H1 (cell line): ENCODE results near the gene ZNF407. TPM values are rescaled to one million over a fixed set of nuclear protein-coding genes. Genes with fewer than 3 reads are reported as not detected.

Experiments
- CTCF ChIA-PET: fragments of 300-600 bp; sonication (Branson Sonifier 250); formaldehyde crosslinking; loops from one replicate; lab custom pipeline; 2021; ENCODE audit not compliant: partially characterized antibody; lab: Charles Lee
- POLR2A ChIA-PET: fragments of 300-600 bp; sonication (Branson Sonifier 250); formaldehyde crosslinking; loops from one replicate; lab custom pipeline; 2021; ENCODE audit warnings: inconsistent platforms; ENCODE audit not compliant: partially characterized antibody; lab: Charles Lee
- DNase-seq, 2 experiments: peaks; one replicate each; pipeline versions ENCODE4 v3.0.0 to v3.0.0-alpha.2; 2010 to 2022; ENCODE audit warnings: low spot score in 2 of 2, low read depth in 1 of 2, mixed read lengths in 1 of 2
- FAIRE-seq: peaks from 2 replicates; lab custom pipeline; 2011; peaks lifted over from hg19 to GRCh38; lab: Jason Lieb, UNC
- H2AFZ ChIP-seq: 2 replicates; pipeline ENCODE4 v1.8.1; 2012; ENCODE audit warnings: low read length, inconsistent platforms
- H2AK5ac ChIP-seq: 2 replicates; pipeline ENCODE4 v1.6.1; 2013; ENCODE audit warnings: low read depth, low read length
- H2BK120ac ChIP-seq: replicated peaks from 2 replicates; pipeline ENCODE3; 2013; ENCODE audit warnings: low read depth, low read length, inconsistent platforms
- H2BK12ac ChIP-seq: 2 replicates; pipeline ENCODE4 v1.6.1; 2013; ENCODE audit warnings: low read depth, low read length
- H2BK15ac ChIP-seq: 2 replicates; pipeline ENCODE4 v1.6.1; 2013; ENCODE audit warnings: low read length
- H2BK20ac ChIP-seq: 2 replicates; pipeline ENCODE4 v1.6.1; 2013; ENCODE audit warnings: low read length
- H2BK5ac ChIP-seq: 2 replicates; pipeline ENCODE4 v1.6.1; 2013; ENCODE audit warnings: low read depth, low read length
- H3K14ac ChIP-seq: 2 replicates; pipeline ENCODE4 v1.6.1; 2013; ENCODE audit warnings: inconsistent platforms; ENCODE audit not compliant: insufficient read length
- H3K18ac ChIP-seq: 2 replicates; pipeline ENCODE4 v1.6.1; 2013; ENCODE audit warnings: low read length; ENCODE audit errors: extremely low read depth
- H3K23ac ChIP-seq: 2 replicates; pipeline ENCODE4 v1.6.1; 2013; ENCODE audit warnings: inconsistent platforms; ENCODE audit not compliant: insufficient read length
- H3K23me2 ChIP-seq: 2 replicates; pipeline ENCODE4 v1.6.1; 2013; ENCODE audit warnings: low read depth, low read length
- H3K27ac ChIP-seq: 2 replicates; pipeline ENCODE4 v1.6.1; 2011; ENCODE audit warnings: low read depth, low read length, inconsistent platforms
- H3K27me3 ChIP-seq, 4 experiments: replicated peaks in 1 of 4; 1 replicate in 1 of 4; 2 replicates in 3 of 4; pipeline versions ENCODE4 v1.6.1 to v1.8.1; 2011 to 2013; ENCODE audit warnings: low read length in 3 of 4, mild to moderate bottlenecking in 3 of 4, inconsistent platforms in 2 of 4, mixed read lengths in 2 of 4, moderate library complexity in 1 of 4; ENCODE audit not compliant: control insufficient read depth in 3 of 4, insufficient read depth in 3 of 4; ENCODE audit errors: extremely low read depth in 1 of 4
- H3K36me3 ChIP-seq, 4 experiments: 2 replicates each; pipeline versions ENCODE4 v1.6.1 to v1.8.1; 2011 to 2013; ENCODE audit warnings: mild to moderate bottlenecking in 4 of 4, low read length in 3 of 4, moderate library complexity in 2 of 4, control low read depth in 1 of 4, inconsistent platforms in 1 of 4; ENCODE audit not compliant: insufficient read depth in 4 of 4, control insufficient read depth in 2 of 4
- H3K4ac ChIP-seq: replicated peaks from 2 replicates; pipeline ENCODE3; 2013; ENCODE audit warnings: low read length, low read depth, mixed read lengths, inconsistent platforms; ENCODE audit not compliant: insufficient read length
- H3K4me1 ChIP-seq, 4 experiments: replicated peaks in 1 of 4; 1 replicate in 1 of 4; 2 replicates in 3 of 4; pipeline versions ENCODE4 v1.6.1 to v1.8.1; 2011 to 2013; ENCODE audit warnings: low read length in 3 of 4, inconsistent platforms in 2 of 4, mixed read lengths in 1 of 4; ENCODE audit not compliant: insufficient read depth in 4 of 4, control insufficient read depth in 3 of 4
- H3K4me2 ChIP-seq, 2 experiments: 2 replicates each; pipeline versions ENCODE4 v1.6.1 to v1.8.1; 2011 to 2013; ENCODE audit warnings: low read depth in 2 of 2, low read length in 2 of 2, control low read depth in 1 of 2, inconsistent platforms in 1 of 2, mild to moderate bottlenecking in 1 of 2; ENCODE audit not compliant: insufficient read depth in 1 of 2
- H3K4me3 ChIP-seq, 4 experiments: fragments of 200-600, 300-600 bp in 1 of 4; sonication (generic), shearing (Covaris generic), sonication (Bioruptor Twin) in 1 of 4; 2 replicates each; pipeline versions ENCODE4 v1.5.1 to v1.8.1; 2011 to 2016; ENCODE audit warnings: low read length in 4 of 4, low read depth in 3 of 4, control low read depth in 2 of 4, inconsistent platforms in 2 of 4, mild to moderate bottlenecking in 2 of 4, mixed read lengths in 1 of 4, moderate library complexity in 1 of 4; ENCODE audit not compliant: insufficient read depth in 2 of 4; ENCODE audit errors: extremely low read depth in 1 of 4
- H3K56ac ChIP-seq: replicated peaks from 2 replicates; pipeline ENCODE3; 2013; ENCODE audit warnings: low read depth, mild to moderate bottlenecking, mixed read lengths, low read length, inconsistent platforms; ENCODE audit not compliant: insufficient read length
- H3K79me1 ChIP-seq: 2 replicates; pipeline ENCODE4 v1.6.1; 2013; ENCODE audit warnings: low read depth, low read length, control low read depth
- H3K79me2 ChIP-seq, 2 experiments: 2 replicates each; pipeline versions ENCODE4 v1.6.1 to v1.8.1; 2012 to 2013; ENCODE audit warnings: low read length in 2 of 2, mild to moderate bottlenecking in 2 of 2, inconsistent platforms in 1 of 2; ENCODE audit not compliant: insufficient read depth in 2 of 2, control insufficient read depth in 1 of 2
- H3K9ac ChIP-seq, 4 experiments: replicated peaks in 1 of 4; 1 replicate in 1 of 4; 2 replicates in 3 of 4; pipeline versions ENCODE4 v1.6.1 to v1.8.1; 2011 to 2013; ENCODE audit warnings: low read depth in 3 of 4, low read length in 3 of 4, control low read depth in 2 of 4, mild to moderate bottlenecking in 2 of 4, moderate library complexity in 2 of 4, inconsistent platforms in 1 of 4; ENCODE audit errors: extremely low read depth in 1 of 4
- H3K9me3 ChIP-seq, 2 experiments: 2 replicates each; pipeline versions ENCODE4 v1.6.1 to v1.8.1; 2012 to 2013; ENCODE audit warnings: mild to moderate bottlenecking in 2 of 2, moderate library complexity in 2 of 2, control low read depth in 1 of 2, inconsistent platforms in 1 of 2, low read depth in 1 of 2, low read length in 1 of 2, mixed read lengths in 1 of 2; ENCODE audit not compliant: insufficient read depth in 2 of 2
- H4K20me1 ChIP-seq, 2 experiments: replicated peaks in 1 of 2; 2 replicates each; pipeline versions ENCODE3 to v1.8.1; 2011 to 2013; ENCODE audit warnings: inconsistent platforms in 2 of 2, low read length in 2 of 2, mild to moderate bottlenecking in 1 of 2; ENCODE audit not compliant: insufficient read depth in 2 of 2, control insufficient read depth in 1 of 2
- H4K5ac ChIP-seq: 2 replicates; pipeline ENCODE4 v1.6.1; 2013; ENCODE audit warnings: low read length, low read depth, mixed read lengths, inconsistent platforms; ENCODE audit not compliant: insufficient read length
- H4K8ac ChIP-seq: 2 replicates; pipeline ENCODE4 v1.8.0; 2013; ENCODE audit warnings: mild to moderate bottlenecking, moderate library complexity, low read length, inconsistent platforms; ENCODE audit not compliant: insufficient read depth; ENCODE audit errors: extremely low read depth
- H4K91ac ChIP-seq: replicated peaks from 2 replicates; pipeline ENCODE3; 2013; ENCODE audit warnings: low read length, mixed read lengths, inconsistent platforms; ENCODE audit not compliant: insufficient read length
- CTBP2 ChIP-seq: IDR thresholded peaks from 2 replicates; pipeline ENCODE4 v1.7.0; 2011; ENCODE audit warnings: borderline replicate concordance, mild to moderate bottlenecking, moderate library complexity, mixed read lengths, low read length; ENCODE audit not compliant: insufficient read depth, insufficient read length
- EGR1 ChIP-seq: IDR thresholded peaks from 2 replicates; pipeline ENCODE4 v1.6.1; 2011; ENCODE audit warnings: low read depth, low read length, borderline replicate concordance
- HDAC6 ChIP-seq: IDR thresholded peaks from one replicate; pipeline ENCODE4 v1.7.1; 2012; ENCODE audit warnings: low read depth, mild to moderate bottlenecking, inconsistent platforms, low read length, moderate library complexity
- RXRA ChIP-seq: IDR thresholded peaks from 2 replicates; pipeline ENCODE4 v1.6.1; 2011; ENCODE audit warnings: low read depth, mild to moderate bottlenecking, low read length, moderate library complexity; ENCODE audit not compliant: insufficient read depth
- WGBS, 2 experiments: shearing (Covaris generic) in 1 of 2; methylation state at CpG; one replicate each; pipeline versions ENCODE4 v1.1.6 to v1.1.7; 2013 to 2015; ENCODE audit warnings: low lambda C conversion rate in 2 of 2, mixed read lengths in 2 of 2, inconsistent platforms in 1 of 2, low coverage in 1 of 2, missing lambda C conversion rate in 1 of 2; ENCODE audit not compliant: insufficient replicate concordance in 2 of 2, insufficient coverage in 1 of 2, insufficient read length in 1 of 2; ENCODE audit errors: extremely low coverage in 1 of 2, missing lambda C conversion rate in 1 of 2; 5-methylcytosine and 5-hydroxymethylcytosine counted together
- polyA plus RNA-seq, 7 experiments: library from polyadenylated mRNA; depleted of rRNA in 3 of 7; stranded (reverse) in 5 of 7; unstranded in 2 of 7; fragments of >200 nt in 5 of 7; fragments of 200-250 nt in 2 of 7; gene quantifications; 1 replicate in 5 of 7; 2 replicates in 1 of 7; 4 replicates in 1 of 7; pipeline versions ENCODE4 v1.2.1 to v1.2.3, GENCODE V29; 2011 to 2013; ENCODE audit warnings: missing spikeins in 2 of 7, mixed read lengths in 2 of 7
- total RNA-seq: library from RNA; stranded (reverse); fragmentation: NEBNext Ultra II Directional; extraction: Animal tissue kit (Norgen Biotek cat#: 25700); gene quantifications from 2 replicates; pipeline ENCODE4 v1.2.1, GENCODE V29; 2021
- TF ChIP-seq, protein P1 (sequence below): IDR thresholded peaks from 2 replicates; pipeline ENCODE4 v1.6.1; 2011; ENCODE audit warnings: low read depth, mild to moderate bottlenecking, low read length; ENCODE audit not compliant: insufficient read depth

Gene ZNF407
- total and polyA plus RNA-seq, 2 of the 8 experiments (the other 6 are each of a cell fraction or from before 2014, with no cell fraction given) = 1.5 to 6.8 TPM

DNA sequence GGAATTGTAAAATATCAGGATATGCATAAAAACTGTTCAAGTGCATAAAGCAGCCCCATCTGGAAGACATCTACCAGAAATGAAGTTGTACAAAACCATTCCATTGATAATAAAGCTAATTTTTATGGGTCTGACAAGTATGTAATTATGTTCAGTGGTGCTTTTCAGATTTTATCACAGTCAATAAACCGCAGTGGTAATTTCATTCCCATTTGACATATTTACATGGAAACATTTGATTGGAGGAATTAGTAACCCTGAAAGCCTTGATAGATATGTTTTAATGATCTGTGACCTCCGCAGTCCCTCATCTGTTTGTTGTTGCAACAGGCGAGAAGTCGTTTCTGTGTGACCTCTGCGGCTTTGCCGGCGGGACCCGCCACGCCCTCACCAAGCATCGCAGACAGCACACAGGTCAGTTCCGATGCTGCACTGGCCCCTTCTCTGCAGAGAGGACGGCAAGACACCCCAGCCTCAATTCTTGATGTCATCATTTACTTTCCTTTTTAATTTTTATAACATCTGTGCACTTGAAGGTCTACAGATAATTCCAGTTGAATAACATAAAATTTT, 283.1 kb downstream of the ZNF407 start:
- Histone ChIP-seq H3K18ac (no peak overlapping the region), H4K5ac (no peak overlapping the region), H3K27ac (no peak overlapping the region), H3K23ac (no peak overlapping the region), H2BK5ac (no peak overlapping the region), H3K9me3 (no peaks in the 10 kb centered on the region), H2BK15ac (no peak overlapping the region), H2AFZ (no peak overlapping the region), H3K23me2 (no peaks in the 10 kb centered on the region), H4K91ac (no peak overlapping the region), H4K8ac (no peak overlapping the region), H3K4ac (no peak overlapping the region), H2BK20ac (no peak overlapping the region), H4K20me1 (no peaks in the 10 kb centered on the region), H3K14ac (no peak overlapping the region), H3K4me2 (no peak overlapping the region), H3K79me2 (no peaks in the 10 kb centered on the region), H2BK120ac (no peak overlapping the region), H3K79me1 (no peaks in the 10 kb centered on the region), H2BK12ac (no peak overlapping the region), H2AK5ac (no peak overlapping the region), H3K4me1 (no peaks in the 10 kb centered on the region), H3K9ac (no peak overlapping the region), H3K4me3 (no peak overlapping the region), H3K36me3 (no peaks in the 10 kb centered on the region), H3K27me3 (no peaks in the 10 kb centered on the region), H3K56ac (no peak overlapping the region)
- FAIRE-seq (no peak), DNase-seq (no peak)
- ChIA-PET CTCF (no interaction called here), POLR2A (no interaction called here)
- TF ChIP-seq, protein P1, sequence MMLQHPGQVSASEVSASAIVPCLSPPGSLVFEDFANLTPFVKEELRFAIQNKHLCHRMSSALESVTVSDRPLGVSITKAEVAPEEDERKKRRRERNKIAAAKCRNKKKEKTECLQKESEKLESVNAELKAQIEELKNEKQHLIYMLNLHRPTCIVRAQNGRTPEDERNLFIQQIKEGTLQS = no peak
- TF ChIP-seq EGR1 (no peak), HDAC6 (no peak), CTBP2 (no peak), RXRA (no peak)
- 86% methylated on average over 12 of the region's 12 CpGs; no CpG with 5 or more reads in 1 of the 2 experiments for WGBS, 2 experiments
